EH (cell line): Measurements from ENCODE around the gene ATP1B1.

Experiments
- DNase-seq: peaks from one replicate; pipeline ENCODE4 v3.0.0-alpha.2; 2015; ENCODE audit warnings: low read depth

Gene ATP1B1

GRCh38 chr1:169106095-169106920, at the start of gene ATP1B1:
ATP1B1 (plus strand) TSS chr1:169106690; CDS start chr1:169106830, 140 bp downstream.
- peak; percentile 84 for DNase-seq

GRCh38 chr1:169059421-169059820, 47.1 kb upstream of the ATP1B1 start:
- DNase-seq = no peak

- DNase-seq = no peak
Measured at GRCh38 chr1:169060043-169060722, 46.3 kb upstream of the ATP1B1 start.

GRCh38 chr1:169060919-169061639, 45.4 kb upstream of the ATP1B1 start:
- DNase-seq = peak; percentile 16

GRCh38 chr1:169062152-169062551, 44.3 kb upstream of the ATP1B1 start:
- no peak for DNase-seq

GRCh38 chr1:169064103-169064502, 42.4 kb upstream of the ATP1B1 start:
- DNase-seq = no peak

- DNase-seq = no peak
Measured at GRCh38 chr1:169070547-169070946, 35.9 kb upstream of the ATP1B1 start.

- DNase-seq = no peak
Measured at GRCh38 chr1:169070958-169071357, 35.5 kb upstream of the ATP1B1 start.

GRCh38 chr1:169072945-169073725, 33.4 kb upstream of the ATP1B1 start:
- no peak for DNase-seq

- DNase-seq = no peak
Measured at GRCh38 chr1:169078163-169078883, 28.2 kb upstream of the ATP1B1 start.

GRCh38 chr1:169081503-169082123, 24.9 kb upstream of the ATP1B1 start:
- DNase-seq = no peak

- no peak for DNase-seq
Measured at GRCh38 chr1:169085911-169086310, 20.6 kb upstream of the ATP1B1 start.

GRCh38 chr1:169086603-169087455, 19.7 kb upstream of the ATP1B1 start:
- peak; percentile 18 for DNase-seq

GRCh38 chr1:169087876-169088275, 18.6 kb upstream of the ATP1B1 start:
- DNase-seq = no peak

GRCh38 chr1:169089776-169090175, 16.7 kb upstream of the ATP1B1 start:
- no peak for DNase-seq

- no peak for DNase-seq
Measured at GRCh38 chr1:169090308-169090899, 16.1 kb upstream of the ATP1B1 start.

- DNase-seq = no peak
Measured at GRCh38 chr1:169090900-169091311, 15.6 kb upstream of the ATP1B1 start.

GRCh38 chr1:169091480-169091941, 15.0 kb upstream of the ATP1B1 start:
- peak; percentile 44 for DNase-seq

GRCh38 chr1:169092399-169092798, 14.1 kb upstream of the ATP1B1 start:
- DNase-seq = no peak
